HCT116 (cell line): ENCODE results near the gene GBP5.

Source experiments
- CBX3 ChIP-seq: IDR thresholded peaks from 2 replicates; pipeline ENCODE4 v1.6.1; 2012; ENCODE audit warnings: low read depth
- ELF1 ChIP-seq: IDR thresholded peaks from 2 replicates; pipeline ENCODE4 v1.6.1; 2012; ENCODE audit warnings: low read depth, borderline replicate concordance
- EZH2 ChIP-seq: fragments of 200-600 bp; sonication (generic); IDR thresholded peaks from 2 replicates; pipeline ENCODE4 v1.6.1; 2017; ENCODE audit warnings: antibody characterized with exemption, mixed run types
- EZH2phosphoT487 ChIP-seq: fragments of 200-600 bp; IDR thresholded peaks from 2 replicates; pipeline ENCODE4 v1.6.1; 2018; ENCODE audit warnings: antibody characterized with exemption, borderline replicate concordance
- POLR2A ChIP-seq: IDR thresholded peaks from 2 replicates; pipeline ENCODE4 v1.7.0; 2011; ENCODE audit warnings: borderline replicate concordance; ENCODE audit not compliant: insufficient read depth, insufficient read length; ENCODE audit errors: extremely low read depth
- POLR2AphosphoS5 ChIP-seq: IDR thresholded peaks from 2 replicates; pipeline ENCODE4 v1.6.1; 2011; ENCODE audit warnings: mild to moderate bottlenecking, low read depth, low read length, moderate library complexity
- RAD21 ChIP-seq: IDR thresholded peaks from 2 replicates; pipeline ENCODE4 v1.6.1; 2012; ENCODE audit warnings: low read depth, mild to moderate bottlenecking
- SP1 ChIP-seq: IDR thresholded peaks from 2 replicates; pipeline ENCODE4 v1.6.1; 2012; ENCODE audit warnings: low read depth
- SRF ChIP-seq: IDR thresholded peaks from 2 replicates; pipeline ENCODE4 v1.6.1; 2012; ENCODE audit warnings: low read depth
- TCF7L2 ChIP-seq: IDR thresholded peaks from 2 replicates; pipeline ENCODE4 v1.7.0; 2011; ENCODE audit warnings: borderline replicate concordance, inconsistent platforms; ENCODE audit not compliant: insufficient read depth, insufficient read length; ENCODE audit errors: extremely low read depth
- TF ChIP-seq, protein P1 (sequence below), 3 experiments: fragments of 200-600 bp in 1 of 3; sonication (generic) in 1 of 3; IDR thresholded peaks in 2 of 3; conservative IDR thresholded peaks in 1 of 3; 2 replicates each; pipeline ENCODE4 v1.5.1; 2012 to 2017; ENCODE audit warnings: low read depth in 2 of 3, low read length in 2 of 3, antibody characterized with exemption in 1 of 3, borderline replicate concordance in 1 of 3, control low read depth in 1 of 3, mild to moderate bottlenecking in 1 of 3, mixed read lengths in 1 of 3, mixed run types in 1 of 3, moderate library complexity in 1 of 3; ENCODE audit not compliant: insufficient read depth in 1 of 3
- TF ChIP-seq, protein P2 (sequence below): IDR thresholded peaks from 2 replicates; pipeline ENCODE4 v1.6.1; 2012
- TF ChIP-seq, protein P3 (sequence below): IDR thresholded peaks from 2 replicates; pipeline ENCODE4 v1.6.1; 2012; ENCODE audit warnings: low read depth
- TF ChIP-seq, protein P4 (sequence below): IDR thresholded peaks from 2 replicates; pipeline ENCODE4 v1.6.1; 2012

- TF ChIP-seq, protein P1, sequence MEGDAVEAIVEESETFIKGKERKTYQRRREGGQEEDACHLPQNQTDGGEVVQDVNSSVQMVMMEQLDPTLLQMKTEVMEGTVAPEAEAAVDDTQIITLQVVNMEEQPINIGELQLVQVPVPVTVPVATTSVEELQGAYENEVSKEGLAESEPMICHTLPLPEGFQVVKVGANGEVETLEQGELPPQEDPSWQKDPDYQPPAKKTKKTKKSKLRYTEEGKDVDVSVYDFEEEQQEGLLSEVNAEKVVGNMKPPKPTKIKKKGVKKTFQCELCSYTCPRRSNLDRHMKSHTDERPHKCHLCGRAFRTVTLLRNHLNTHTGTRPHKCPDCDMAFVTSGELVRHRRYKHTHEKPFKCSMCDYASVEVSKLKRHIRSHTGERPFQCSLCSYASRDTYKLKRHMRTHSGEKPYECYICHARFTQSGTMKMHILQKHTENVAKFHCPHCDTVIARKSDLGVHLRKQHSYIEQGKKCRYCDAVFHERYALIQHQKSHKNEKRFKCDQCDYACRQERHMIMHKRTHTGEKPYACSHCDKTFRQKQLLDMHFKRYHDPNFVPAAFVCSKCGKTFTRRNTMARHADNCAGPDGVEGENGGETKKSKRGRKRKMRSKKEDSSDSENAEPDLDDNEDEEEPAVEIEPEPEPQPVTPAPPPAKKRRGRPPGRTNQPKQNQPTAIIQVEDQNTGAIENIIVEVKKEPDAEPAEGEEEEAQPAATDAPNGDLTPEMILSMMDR (IDR thresholded peaks at IDR 0.05 in 2 of 3, conservative IDR thresholded peaks at IDR 0.05 in 1 of 3; ENCODE audit: borderline replicate concordance in 1 of 3, insufficient read depth in 1 of 3, low read depth in 2 of 3, low read length in 2 of 3) = no peak
- TF ChIP-seq POLR2AphosphoS5 (no peak), EZH2phosphoT487 (no peak), RAD21 (no peak), POLR2A (no peak), EZH2 (no peak), SRF (no peak), ELF1 (no peak), SP1 (no peak), TCF7L2 (no peak), CBX3 (no peak)
- TF ChIP-seq, protein P2, sequence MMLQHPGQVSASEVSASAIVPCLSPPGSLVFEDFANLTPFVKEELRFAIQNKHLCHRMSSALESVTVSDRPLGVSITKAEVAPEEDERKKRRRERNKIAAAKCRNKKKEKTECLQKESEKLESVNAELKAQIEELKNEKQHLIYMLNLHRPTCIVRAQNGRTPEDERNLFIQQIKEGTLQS = no peak
- TF ChIP-seq, protein P3, sequence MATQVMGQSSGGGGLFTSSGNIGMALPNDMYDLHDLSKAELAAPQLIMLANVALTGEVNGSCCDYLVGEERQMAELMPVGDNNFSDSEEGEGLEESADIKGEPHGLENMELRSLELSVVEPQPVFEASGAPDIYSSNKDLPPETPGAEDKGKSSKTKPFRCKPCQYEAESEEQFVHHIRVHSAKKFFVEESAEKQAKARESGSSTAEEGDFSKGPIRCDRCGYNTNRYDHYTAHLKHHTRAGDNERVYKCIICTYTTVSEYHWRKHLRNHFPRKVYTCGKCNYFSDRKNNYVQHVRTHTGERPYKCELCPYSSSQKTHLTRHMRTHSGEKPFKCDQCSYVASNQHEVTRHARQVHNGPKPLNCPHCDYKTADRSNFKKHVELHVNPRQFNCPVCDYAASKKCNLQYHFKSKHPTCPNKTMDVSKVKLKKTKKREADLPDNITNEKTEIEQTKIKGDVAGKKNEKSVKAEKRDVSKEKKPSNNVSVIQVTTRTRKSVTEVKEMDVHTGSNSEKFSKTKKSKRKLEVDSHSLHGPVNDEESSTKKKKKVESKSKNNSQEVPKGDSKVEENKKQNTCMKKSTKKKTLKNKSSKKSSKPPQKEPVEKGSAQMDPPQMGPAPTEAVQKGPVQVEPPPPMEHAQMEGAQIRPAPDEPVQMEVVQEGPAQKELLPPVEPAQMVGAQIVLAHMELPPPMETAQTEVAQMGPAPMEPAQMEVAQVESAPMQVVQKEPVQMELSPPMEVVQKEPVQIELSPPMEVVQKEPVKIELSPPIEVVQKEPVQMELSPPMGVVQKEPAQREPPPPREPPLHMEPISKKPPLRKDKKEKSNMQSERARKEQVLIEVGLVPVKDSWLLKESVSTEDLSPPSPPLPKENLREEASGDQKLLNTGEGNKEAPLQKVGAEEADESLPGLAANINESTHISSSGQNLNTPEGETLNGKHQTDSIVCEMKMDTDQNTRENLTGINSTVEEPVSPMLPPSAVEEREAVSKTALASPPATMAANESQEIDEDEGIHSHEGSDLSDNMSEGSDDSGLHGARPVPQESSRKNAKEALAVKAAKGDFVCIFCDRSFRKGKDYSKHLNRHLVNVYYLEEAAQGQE = no peak
- TF ChIP-seq, protein P4, sequence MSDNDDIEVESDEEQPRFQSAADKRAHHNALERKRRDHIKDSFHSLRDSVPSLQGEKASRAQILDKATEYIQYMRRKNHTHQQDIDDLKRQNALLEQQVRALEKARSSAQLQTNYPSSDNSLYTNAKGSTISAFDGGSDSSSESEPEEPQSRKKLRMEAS = no peak
Measured at GRCh38 chr1:89310976-89311375, 38.3 kb upstream of the GBP5 start.
